HEK293 (cell line): ENCODE measurements around the gene TMEM88.

Experiments
- CTCF ChIP-seq: fragments of 450-650 bp; formaldehyde crosslinking; IDR thresholded peaks from 2 replicates; pipeline ENCODE4 v1.5.1; 2016; ENCODE audit warnings: missing biosample characterization, missing genetic modification characterization
- HIC1 ChIP-seq: fragments of 450-650 bp; formaldehyde crosslinking; IDR thresholded peaks from 2 replicates; pipeline ENCODE4 v1.5.1; 2016; ENCODE audit warnings: missing biosample characterization, missing genetic modification characterization
- MEIS1 ChIP-seq: sonication (generic); formaldehyde crosslinking; IDR thresholded peaks from 2 replicates; pipeline ENCODE4 v1.8.1; 2022; ENCODE audit warnings: missing genetic modification reagents, mild to moderate bottlenecking, borderline replicate concordance
- RBAK ChIP-seq: fragments of 450-650 bp; formaldehyde crosslinking; IDR thresholded peaks from 2 replicates; pipeline ENCODE4 v1.5.1; 2016; ENCODE audit warnings: missing biosample characterization, missing genetic modification characterization
- REST ChIP-seq: fragments of 450-650 bp; formaldehyde crosslinking; IDR thresholded peaks from 2 replicates; pipeline ENCODE4 v1.5.1; 2016; ENCODE audit warnings: missing biosample characterization, missing genetic modification characterization
- ZBTB21 ChIP-seq: fragments of 450-650 bp; formaldehyde crosslinking; IDR thresholded peaks from 2 replicates; pipeline ENCODE4 v1.5.1; 2017; ENCODE audit warnings: missing biosample characterization, missing genetic modification characterization
- ZNF146 ChIP-seq: fragments of 450-650 bp; formaldehyde crosslinking; IDR thresholded peaks from 2 replicates; pipeline ENCODE4 v1.5.1; 2016; ENCODE audit warnings: missing biosample characterization, missing genetic modification characterization
- ZNF473 ChIP-seq: fragments of 450-650 bp; formaldehyde crosslinking; IDR thresholded peaks from 2 replicates; pipeline ENCODE4 v1.5.1; 2017; ENCODE audit warnings: missing biosample characterization, missing genetic modification characterization
- ZNF580 ChIP-seq: fragments of 450-650 bp; formaldehyde crosslinking; IDR thresholded peaks from 2 replicates; pipeline ENCODE4 v1.5.1; 2016; ENCODE audit warnings: missing biosample characterization, missing genetic modification characterization
- ZNF660 ChIP-seq: fragments of 450-650 bp; IDR thresholded peaks from 2 replicates; pipeline ENCODE4 v1.5.1; 2018; ENCODE audit warnings: missing biosample characterization, mild to moderate bottlenecking, missing genetic modification characterization
- ZNF837 ChIP-seq: fragments of 450-650 bp; formaldehyde crosslinking; IDR thresholded peaks from 2 replicates; pipeline ENCODE4 v1.5.1; 2016; ENCODE audit warnings: missing biosample characterization, missing genetic modification characterization
- ZSCAN30 ChIP-seq: fragments of 450-650 bp; IDR thresholded peaks from 2 replicates; pipeline ENCODE4 v1.5.1; 2018; ENCODE audit warnings: missing biosample characterization, mild to moderate bottlenecking, missing genetic modification characterization, moderate library complexity
- TF ChIP-seq, protein P1 (sequence below): fragments of 450-650 bp; formaldehyde crosslinking; IDR thresholded peaks from 2 replicates; pipeline ENCODE4 v1.5.1; 2016; ENCODE audit warnings: missing biosample characterization, missing genetic modification characterization

DNA sequence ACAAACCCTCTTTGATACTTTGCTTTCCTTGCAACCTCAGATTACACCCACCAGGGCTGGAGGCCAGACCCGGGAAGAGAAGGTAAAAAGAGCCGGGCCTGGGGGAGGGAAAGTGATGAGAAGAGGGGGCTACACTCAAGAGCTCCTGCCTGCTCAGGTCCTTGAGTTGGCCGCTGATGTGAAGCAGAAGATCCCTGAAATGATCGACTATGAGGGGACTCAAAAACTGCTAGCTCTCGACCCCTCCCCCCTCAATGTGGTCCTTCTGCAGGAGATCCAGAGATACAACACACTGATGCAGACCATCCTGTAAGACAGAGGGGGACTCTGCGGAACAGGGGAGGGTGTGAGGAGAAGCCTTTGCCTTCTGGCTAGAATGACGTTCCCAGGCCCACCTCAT is 23.6 kb upstream of the TMEM88 start:
- TF ChIP-seq ZBTB21 (tag by site-specific recombination) (no peak), HIC1 (tag by site-specific recombination) (no peak), ZNF146 (tag by site-specific recombination) (no peak), CTCF (tag by site-specific recombination) (no peak), RBAK (tag by site-specific recombination) (no peak), ZNF837 (tag by site-specific recombination) (no peak), ZNF660 (tag by site-specific recombination) (no peak), ZNF580 (no peak), REST (tag by site-specific recombination) (no peak), ZNF473 (tag by site-specific recombination) (no peak), ZSCAN30 (no peak), MEIS1 (no peak)
- TF ChIP-seq, protein P1, sequence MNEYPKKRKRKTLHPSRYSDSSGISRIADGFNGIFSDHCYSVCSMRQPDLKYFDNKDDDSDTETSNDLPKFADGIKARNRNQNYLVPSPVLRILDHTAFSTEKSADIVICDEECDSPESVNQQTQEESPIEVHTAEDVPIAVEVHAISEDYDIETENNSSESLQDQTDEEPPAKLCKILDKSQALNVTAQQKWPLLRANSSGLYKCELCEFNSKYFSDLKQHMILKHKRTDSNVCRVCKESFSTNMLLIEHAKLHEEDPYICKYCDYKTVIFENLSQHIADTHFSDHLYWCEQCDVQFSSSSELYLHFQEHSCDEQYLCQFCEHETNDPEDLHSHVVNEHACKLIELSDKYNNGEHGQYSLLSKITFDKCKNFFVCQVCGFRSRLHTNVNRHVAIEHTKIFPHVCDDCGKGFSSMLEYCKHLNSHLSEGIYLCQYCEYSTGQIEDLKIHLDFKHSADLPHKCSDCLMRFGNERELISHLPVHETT (tag by site-specific recombination): no peak
